Left lung (tissue), 10 donors: ENCODE measurements around the gene SLC1A7. TPM values are rescaled to one million over a fixed set of nuclear protein-coding genes. Genes with fewer than 3 reads are reported as not detected.

Experiments used
- ATAC-seq: fragments of 200-7000 bp; cut with Tn5 transposase; one replicate; pipeline ENCODE4 v1.9.1; 2020; ENCODE audit warnings: moderate library complexity
- DNase-seq, 4 donors: peaks; one replicate each; pipeline ENCODE4 v3.0.0-alpha.2; 2013 to 2020
- H3K27ac ChIP-seq, 2 donors: fragments of 200-600 bp; sonication (generic) in 1 of 2; one replicate each; pipeline versions ENCODE4 v1.5.0 to v1.8.0; 2020 to 2021
- H3K27me3 ChIP-seq, 2 donors: fragments of 200-600 bp; sonication (generic) in 1 of 2; one replicate each; pipeline versions ENCODE4 v1.5.0 to v1.8.0; 2020 to 2021
- H3K36me3 ChIP-seq, 2 donors: fragments of 200-600 bp; sonication (generic) in 1 of 2; one replicate each; pipeline versions ENCODE4 v1.5.0 to v1.8.0; 2020 to 2021
- H3K4me1 ChIP-seq, 2 donors: fragments of 200-600 bp; one replicate each; pipeline ENCODE4 v1.8.0; 2021
- H3K4me3 ChIP-seq, 2 donors: fragments of 200-600 bp; sonication (generic) in 1 of 2; one replicate each; pipeline versions ENCODE4 v1.5.0 to v1.8.0; 2020 to 2021; ENCODE audit warnings: mild to moderate bottlenecking in 1 of 2
- H3K9me3 ChIP-seq, 2 donors: fragments of 200-600 bp; sonication (generic) in 1 of 2; one replicate each; pipeline versions ENCODE4 v1.5.0 to v1.8.0; 2020 to 2021
- intact Hi-C, 2 donors: fragments of 100-400 bp; cut with DNase I; formaldehyde crosslinking; loops; one replicate each; pipeline versions ENCODE4 v1.11.2 to v1.14.2; 2022
- polyA plus RNA-seq, 6 donors: library from polyadenylated mRNA; unstranded; fragments of 120-200 nt; gene quantifications; one replicate each; pipeline ENCODE4 v1.2.1, GENCODE V29; 2013; ENCODE audit not compliant: insufficient read length in 6 of 6
- total RNA-seq, 2 donors: library from RNA; stranded (reverse); fragmentation: NEBNext Ultra II Directional; extraction: Animal tissue kit (Norgen Biotek cat#: 25700); gene quantifications; one replicate each; pipeline ENCODE4 v1.2.1, GENCODE V29; 2021
- TF ChIP-seq, protein P1 (sequence below), 2 donors: fragments of 200-600 bp; sonication (generic) in 1 of 2; IDR thresholded peaks; one replicate each; pipeline versions ENCODE4 v1.5.0 to v1.8.0; 2021; ENCODE audit warnings: antibody characterized with exemption in 2 of 2
- donor health status: DM: no; HTN: yes; CAD: no.
- donor health status: DM: no; HTN: no; CAD: no.

SLC1A7 gene
- total and polyA plus RNA-seq, 8 donors = 0.38 to 1.2 (median 0.56) TPM

DNA sequence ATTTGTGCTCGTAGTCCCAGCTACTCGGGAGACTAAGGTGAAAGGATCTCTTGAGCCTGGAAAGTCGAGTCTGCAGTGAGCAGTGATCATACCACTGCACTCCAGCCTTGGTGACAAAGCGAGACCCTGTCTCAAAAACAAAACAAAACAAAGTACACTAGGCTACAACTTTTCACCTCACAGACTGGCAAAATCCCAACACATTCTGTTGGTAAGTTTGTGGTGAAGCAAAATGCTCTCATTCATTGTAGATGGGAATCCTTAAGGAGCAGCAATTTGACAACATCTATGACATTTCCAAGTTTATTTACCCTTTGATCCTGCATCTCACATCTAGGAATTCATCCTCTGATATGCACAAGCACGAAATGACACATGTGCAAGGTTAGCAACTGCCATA, 20.2 kb upstream of the SLC1A7 start:
- H3K27me3 ChIP-seq = no peaks in the 10 kb centered on the region
- no peaks in the 10 kb centered on the region for H3K4me1 ChIP-seq
- H3K4me3 ChIP-seq = no peak overlapping the region
- TF ChIP-seq, protein P1, sequence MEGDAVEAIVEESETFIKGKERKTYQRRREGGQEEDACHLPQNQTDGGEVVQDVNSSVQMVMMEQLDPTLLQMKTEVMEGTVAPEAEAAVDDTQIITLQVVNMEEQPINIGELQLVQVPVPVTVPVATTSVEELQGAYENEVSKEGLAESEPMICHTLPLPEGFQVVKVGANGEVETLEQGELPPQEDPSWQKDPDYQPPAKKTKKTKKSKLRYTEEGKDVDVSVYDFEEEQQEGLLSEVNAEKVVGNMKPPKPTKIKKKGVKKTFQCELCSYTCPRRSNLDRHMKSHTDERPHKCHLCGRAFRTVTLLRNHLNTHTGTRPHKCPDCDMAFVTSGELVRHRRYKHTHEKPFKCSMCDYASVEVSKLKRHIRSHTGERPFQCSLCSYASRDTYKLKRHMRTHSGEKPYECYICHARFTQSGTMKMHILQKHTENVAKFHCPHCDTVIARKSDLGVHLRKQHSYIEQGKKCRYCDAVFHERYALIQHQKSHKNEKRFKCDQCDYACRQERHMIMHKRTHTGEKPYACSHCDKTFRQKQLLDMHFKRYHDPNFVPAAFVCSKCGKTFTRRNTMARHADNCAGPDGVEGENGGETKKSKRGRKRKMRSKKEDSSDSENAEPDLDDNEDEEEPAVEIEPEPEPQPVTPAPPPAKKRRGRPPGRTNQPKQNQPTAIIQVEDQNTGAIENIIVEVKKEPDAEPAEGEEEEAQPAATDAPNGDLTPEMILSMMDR (IDR thresholded peaks at IDR 0.05) = no peak
- no peak for DNase-seq
- H3K9me3 ChIP-seq = no peaks in the 10 kb centered on the region
- H3K27ac ChIP-seq = no peak overlapping the region
- no peak for ATAC-seq
- H3K36me3 ChIP-seq = no peaks in the 10 kb centered on the region
- intact Hi-C loops = no loop called here

DNA sequence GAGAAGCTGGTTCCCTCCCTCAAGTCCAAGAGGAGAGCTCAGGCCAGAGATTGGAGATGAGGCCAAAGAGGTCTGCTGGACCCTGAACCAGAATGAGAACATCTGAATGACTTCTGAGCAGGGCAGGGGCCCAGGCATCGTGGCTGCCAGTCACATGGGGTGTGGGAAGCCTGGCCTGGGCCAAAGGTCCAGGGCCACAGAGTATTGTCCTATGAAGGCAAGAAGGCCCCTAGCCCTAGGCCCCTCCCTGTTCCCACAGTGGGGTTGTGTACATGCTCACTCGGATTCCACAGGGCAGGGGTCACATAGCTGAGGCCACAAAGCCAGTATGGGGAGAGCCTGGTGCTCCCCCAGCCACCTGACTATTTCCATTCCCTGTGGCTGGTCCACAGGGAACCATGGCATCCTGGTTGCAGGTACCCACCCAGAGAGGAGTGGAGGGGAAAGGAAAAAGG, 18.5 kb upstream of the SLC1A7 start:
- Histone ChIP-seq H3K9me3 (no peaks in the 10 kb centered on the region), H3K4me3 (no peak overlapping the region), H3K36me3 (no peaks in the 10 kb centered on the region), H3K27me3 (no peaks in the 10 kb centered on the region), H3K4me1 (no peaks in the 10 kb centered on the region), H3K27ac (no peak overlapping the region)
- ATAC-seq (no peak), DNase-seq (no peak)
- intact Hi-C loops = no loop called here
- TF ChIP-seq, protein P1 (IDR thresholded peaks at IDR 0.05) = no peak

DNA sequence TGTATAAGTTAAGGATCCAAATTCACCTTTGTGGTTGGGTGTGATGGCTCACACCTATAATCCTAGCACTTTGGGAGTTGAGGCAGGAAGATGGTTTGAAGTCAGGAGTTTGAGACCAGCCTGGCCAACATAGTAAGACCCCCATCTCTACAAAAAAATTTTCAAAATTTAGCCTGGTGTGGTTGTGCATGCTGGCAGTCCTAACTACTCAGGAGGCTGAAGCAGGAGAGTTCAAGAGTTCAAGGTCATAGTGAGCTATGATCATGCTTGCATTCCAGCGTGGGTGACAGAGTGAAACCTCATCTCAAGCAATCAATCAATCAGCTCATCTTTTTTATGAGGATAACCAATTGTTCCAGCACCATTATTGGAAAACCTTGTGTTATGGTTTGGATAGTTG, 16.5 kb upstream of the SLC1A7 start:
- DNase-seq = no peak
- H3K4me1 ChIP-seq = no peaks in the 10 kb centered on the region

DNA sequence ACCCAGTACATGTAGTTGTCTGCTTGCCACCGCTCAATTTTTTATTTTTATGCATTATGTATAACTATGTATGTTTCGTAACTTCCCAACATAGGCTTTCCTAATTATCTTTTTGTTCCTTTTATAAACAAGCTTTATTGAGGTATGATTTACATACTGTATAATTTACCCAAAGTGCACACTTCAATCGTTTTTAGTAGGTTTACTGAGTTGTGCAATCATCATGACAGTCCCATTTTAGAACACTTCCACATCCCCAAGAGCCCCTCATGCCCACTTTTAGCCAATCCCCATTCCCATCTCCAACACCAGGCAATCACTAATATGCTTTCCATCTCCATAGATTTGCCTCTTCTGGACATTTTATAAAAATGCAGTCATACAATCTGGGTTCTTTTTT, 14.3 kb upstream of the SLC1A7 start:
- no peaks in the 10 kb centered on the region for H3K27me3 ChIP-seq
- no peaks in the 10 kb centered on the region for H3K4me1 ChIP-seq
- intact Hi-C loops = no loop called here
- no peak overlapping the region for H3K27ac ChIP-seq
- no peaks in the 10 kb centered on the region for H3K9me3 ChIP-seq
- H3K4me3 ChIP-seq = no peak overlapping the region
- ATAC-seq = peak; percentile 38
- TF ChIP-seq, protein P1 (IDR thresholded peaks at IDR 0.05) = no peak
- no peaks in the 10 kb centered on the region for H3K36me3 ChIP-seq
- DNase-seq = no peak

More for the DNA sequence above, 16.5 kb upstream of the SLC1A7 start:
- no peaks in the 10 kb centered on the region for H3K27me3 ChIP-seq
- no peaks in the 10 kb centered on the region for H3K9me3 ChIP-seq
- no peaks in the 10 kb centered on the region for H3K36me3 ChIP-seq
- ATAC-seq = no peak
- H3K27ac ChIP-seq = no peak overlapping the region
- intact Hi-C loops = no loop called here
- no peak overlapping the region for H3K4me3 ChIP-seq
- TF ChIP-seq, protein P1 (IDR thresholded peaks at IDR 0.05) = no peak

DNA sequence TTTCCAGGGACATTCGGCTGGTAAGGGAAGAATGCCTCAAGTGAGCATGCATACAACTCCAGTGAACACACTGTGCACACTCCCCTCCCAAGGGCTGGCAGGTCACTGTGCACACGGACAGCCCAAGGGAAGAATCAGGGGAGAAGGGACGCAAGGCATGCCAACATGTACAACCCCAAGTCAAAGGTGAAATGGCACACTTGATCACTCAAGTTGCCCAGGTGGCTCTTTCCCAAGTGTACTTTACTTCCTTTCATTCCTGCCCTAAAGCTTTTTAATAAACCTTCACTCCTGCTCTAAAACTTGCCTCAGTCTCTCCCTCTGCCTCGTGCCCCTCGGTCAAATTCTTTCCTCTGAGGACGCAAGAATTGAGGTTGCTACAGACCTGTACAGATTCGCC, 13.5 kb upstream of the SLC1A7 start:
- TF ChIP-seq, protein P1 (IDR thresholded peaks at IDR 0.05) = no peak
- no peaks in the 10 kb centered on the region for H3K36me3 ChIP-seq
- no peaks in the 10 kb centered on the region for H3K27me3 ChIP-seq
- no peaks in the 10 kb centered on the region for H3K4me1 ChIP-seq
- intact Hi-C loops = no loop called here
- ATAC-seq (no peak), DNase-seq (no peak)
- no peak overlapping the region for H3K4me3 ChIP-seq
- H3K9me3 ChIP-seq = no peaks in the 10 kb centered on the region
- no peak overlapping the region for H3K27ac ChIP-seq
